HL-60 (cell line): Measurements from ENCODE around the gene GRB7.

Experiments
- DNase-seq, 2 experiments: peaks; one replicate each; pipeline ENCODE4 v3.0.0-alpha.2; 2010 to 2020; ENCODE audit warnings: low read depth in 1 of 2, low spot score in 1 of 2
- H3K27ac ChIP-seq: fragments of 250-450 bp; sonication (Bioruptor Pico); replicated peaks from 2 replicates; pipeline ENCODE4 v1.5.1; 2020; ENCODE audit warnings: mild to moderate bottlenecking, moderate library complexity
- H3K27me3 ChIP-seq: fragments of 250-450 bp; sonication (Bioruptor Pico); 2 replicates; pipeline ENCODE4 v1.5.1; 2021; ENCODE audit warnings: mild to moderate bottlenecking, moderate library complexity; ENCODE audit not compliant: insufficient read depth, poor library complexity, severe bottlenecking
- H3K4me3 ChIP-seq: replicated peaks from 2 replicates; pipeline ENCODE4 v1.5.1; 2011; ENCODE audit warnings: mild to moderate bottlenecking, control low read depth, low read length; ENCODE audit not compliant: insufficient read depth
- CTCF ChIP-seq: IDR thresholded peaks from one replicate; pipeline ENCODE4 v1.5.1; 2011; ENCODE audit warnings: low read length, control low read depth, inconsistent platforms; ENCODE audit not compliant: insufficient read depth
- GABPA ChIP-seq: IDR thresholded peaks from 2 replicates; pipeline ENCODE4 v1.6.1; 2012; ENCODE audit warnings: low read depth
- POLR2AphosphoS5 ChIP-seq: IDR thresholded peaks from 2 replicates; pipeline ENCODE4 v1.6.1; 2012; ENCODE audit warnings: low read depth
- REST ChIP-seq: IDR thresholded peaks from 2 replicates; pipeline ENCODE4 v1.6.1; 2012; ENCODE audit warnings: low read depth; ENCODE audit not compliant: insufficient replicate concordance
- SPI1 ChIP-seq: IDR thresholded peaks from 2 replicates; pipeline ENCODE4 v1.6.1; 2012; ENCODE audit warnings: low read depth, mild to moderate bottlenecking, borderline replicate concordance

GRB7 gene

GRCh38 chr17:39738983-39739884 lies 1.5 kb downstream of the GRB7 start:
- no peak for DNase-seq
- TF ChIP-seq GABPA (no peak), POLR2AphosphoS5 (no peak), CTCF (no peak)
- H3K27me3 ChIP-seq: peaks cover 64% of the 10 kb centered on the region
- H3K4me3 ChIP-seq: no peak overlapping the region
- H3K27ac ChIP-seq: no peak overlapping the region

GRCh38 chr17:39739885-39740356 lies 2.2 kb downstream of the GRB7 start:
- DNase-seq: no peak
- H3K27ac ChIP-seq: no peak overlapping the region
- H3K4me3 ChIP-seq: no peak overlapping the region
- no peak for TF ChIP-seq POLR2AphosphoS5
- no peak for TF ChIP-seq REST
- TF ChIP-seq CTCF: no peak
- no peak for TF ChIP-seq SPI1
- no peak for TF ChIP-seq GABPA
- H3K27me3 ChIP-seq: peaks cover 63% of the 10 kb centered on the region

GRCh38 chr17:39740357-39741111 lies 2.8 kb downstream of the GRB7 start:
- H3K4me3 ChIP-seq: no peak overlapping the region
- peaks cover 60% of the 10 kb centered on the region for H3K27me3 ChIP-seq
- no peak overlapping the region for H3K27ac ChIP-seq
- no peak for DNase-seq
- TF ChIP-seq SPI1: no peak
- no peak for TF ChIP-seq CTCF
- TF ChIP-seq REST: no peak
- no peak for TF ChIP-seq POLR2AphosphoS5
- TF ChIP-seq GABPA: no peak
